GM21526 (cell line): Measurements from ENCODE around the gene LAMB2.
A peak's percentile ranks its signal among the peaks of the same experiment; 100 is the strongest.

Source experiments
- ATAC-seq: cut with Tn5 transposase; IDR thresholded peaks from one replicate; pipeline ENCODE4 v1.9.1; 2021; ENCODE audit warnings: moderate library complexity; ENCODE audit not compliant: unreplicated experiment, low FRiP score

Gene LAMB2

GRCh38 chr3:49122022-49122421, 10.8 kb downstream of the LAMB2 start:
- no peak for ATAC-seq

- ATAC-seq: peak; percentile 2
Observed at GRCh38 chr3:49121132-49121736, 11.6 kb downstream of the LAMB2 start.

GRCh38 chr3:49120438-49121131, 12.3 kb downstream of the LAMB2 start, which contains the start of gene USP19:
Gene USP19, minus strand, starts transcription at chr3:49120823. Its CDS starts 1,678 bp downstream, at chr3:49119145.
- ATAC-seq: peak; percentile 78

- ATAC-seq: no peak
Observed at GRCh38 chr3:49120096-49120437, 12.8 kb downstream of the LAMB2 start.

GRCh38 chr3:49119439-49119838, 13.4 kb downstream of the LAMB2 start:
- no peak for ATAC-seq

- no peak for ATAC-seq
Observed at GRCh38 chr3:49119036-49119435, 13.8 kb downstream of the LAMB2 start.

- ATAC-seq: no peak
Observed at GRCh38 chr3:49112262-49112661, 20.6 kb downstream of the LAMB2 start.

- ATAC-seq: no peak
Observed at GRCh38 chr3:49111347-49111746, 21.5 kb downstream of the LAMB2 start.

GRCh38 chr3:49110780-49111179, 22.1 kb downstream of the LAMB2 start:
- no peak for ATAC-seq

GRCh38 chr3:49108346-49108745, 24.5 kb downstream of the LAMB2 start:
- ATAC-seq: no peak

- peak; percentile 69 for ATAC-seq
Observed at GRCh38 chr3:49104427-49105291, 28.2 kb downstream of the LAMB2 start, which contains the start of gene QARS1. Gene QARS1, minus strand, starts transcription at chr3:49104757. Its CDS starts 24 bp downstream, at chr3:49104733.

- no peak for ATAC-seq
Observed at GRCh38 chr3:49104052-49104426, 28.8 kb downstream of the LAMB2 start.

- ATAC-seq: no peak
Observed at GRCh38 chr3:49100046-49100615, 32.7 kb downstream of the LAMB2 start.

- ATAC-seq: no peak
Observed at GRCh38 chr3:49098910-49099630, 33.8 kb downstream of the LAMB2 start.

- ATAC-seq: no peak
Observed at GRCh38 chr3:49098429-49098828, 34.4 kb downstream of the LAMB2 start.

- peak; percentile 67 for ATAC-seq
Observed at GRCh38 chr3:49093853-49094767, 38.7 kb downstream of the LAMB2 start, which contains the start of gene QRICH1. Gene QRICH1, minus strand, starts transcription at chr3:49094071. Its CDS starts 17,054 bp downstream, at chr3:49077017.

GRCh38 chr3:49092938-49093852, 39.7 kb downstream of the LAMB2 start:
- ATAC-seq: peak; percentile 31

- ATAC-seq: no peak
Observed at GRCh38 chr3:49081429-49081828, 51.4 kb downstream of the LAMB2 start.
